ENCODE data around the gene BICDL2.

The BICDL2 gene

GRCh38 chr16:3010510-3010909, 26.2 kb downstream of the BICDL2 start:
- no peak for DNase-seq (ENCODE audit: low spot score)

- DNase-seq (ENCODE audit: low spot score), result no peak
Measured at GRCh38 chr16:3009568-3010390, 27.0 kb downstream of the BICDL2 start.

- DNase-seq (ENCODE audit: low spot score), result no peak
Measured at GRCh38 chr16:3008690-3009037, 28.1 kb downstream of the BICDL2 start.

GRCh38 chr16:3007957-3008689, 28.6 kb downstream of the BICDL2 start:
- no peak for DNase-seq (ENCODE audit: low spot score)

DNA sequence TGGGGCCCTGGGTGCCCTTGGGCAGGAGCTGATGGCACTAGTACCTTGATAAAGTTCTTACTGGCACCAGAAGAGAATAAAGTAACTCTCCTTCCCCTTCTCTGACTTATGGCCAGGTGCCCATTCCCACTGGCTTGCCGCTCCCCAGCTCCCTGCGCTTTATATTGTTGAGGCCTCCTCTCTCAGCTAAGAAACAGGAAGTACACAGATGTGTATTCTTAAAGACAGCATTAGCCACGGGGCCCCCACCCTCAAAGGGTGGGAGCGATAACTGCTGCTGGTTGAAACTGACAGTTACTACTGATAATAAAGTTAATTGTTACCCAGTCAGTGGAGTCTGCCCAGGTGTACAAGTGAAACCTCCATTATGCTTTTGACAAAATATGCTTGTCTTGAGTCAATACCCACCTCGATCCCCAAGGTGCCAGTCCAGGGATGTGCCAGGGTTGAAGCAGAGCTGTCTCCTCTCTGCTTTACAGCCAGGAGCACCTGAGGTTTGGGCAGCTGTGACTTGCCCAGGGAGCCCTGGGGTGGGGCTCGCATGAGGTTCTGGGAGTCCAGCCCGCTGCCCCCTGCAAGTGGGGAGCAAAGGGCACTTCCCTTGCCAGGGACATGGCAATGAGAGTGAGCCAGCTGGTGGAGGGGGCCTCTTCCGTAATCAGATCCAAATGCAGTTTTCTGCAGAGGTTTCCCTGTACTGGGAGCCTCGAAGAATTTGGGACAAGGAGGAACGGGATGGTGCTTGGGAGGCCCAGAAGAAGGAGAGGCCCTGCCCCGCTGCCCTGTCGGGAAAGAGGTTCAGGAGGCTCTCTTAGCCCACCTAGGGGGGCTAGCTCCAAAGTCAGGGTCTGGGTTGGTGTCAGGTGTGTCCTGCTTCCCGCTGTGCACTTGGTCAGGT, 29.4 kb downstream of the BICDL2 start:
- no peak for DNase-seq (ENCODE audit: low spot score)

- DNase-seq (ENCODE audit: low spot score), result no peak
Measured at GRCh38 chr16:3004781-3005284, 31.9 kb downstream of the BICDL2 start.

- DNase-seq (ENCODE audit: low spot score), result no peak
Measured at GRCh38 chr16:3004319-3004718, 32.4 kb downstream of the BICDL2 start.

DNA sequence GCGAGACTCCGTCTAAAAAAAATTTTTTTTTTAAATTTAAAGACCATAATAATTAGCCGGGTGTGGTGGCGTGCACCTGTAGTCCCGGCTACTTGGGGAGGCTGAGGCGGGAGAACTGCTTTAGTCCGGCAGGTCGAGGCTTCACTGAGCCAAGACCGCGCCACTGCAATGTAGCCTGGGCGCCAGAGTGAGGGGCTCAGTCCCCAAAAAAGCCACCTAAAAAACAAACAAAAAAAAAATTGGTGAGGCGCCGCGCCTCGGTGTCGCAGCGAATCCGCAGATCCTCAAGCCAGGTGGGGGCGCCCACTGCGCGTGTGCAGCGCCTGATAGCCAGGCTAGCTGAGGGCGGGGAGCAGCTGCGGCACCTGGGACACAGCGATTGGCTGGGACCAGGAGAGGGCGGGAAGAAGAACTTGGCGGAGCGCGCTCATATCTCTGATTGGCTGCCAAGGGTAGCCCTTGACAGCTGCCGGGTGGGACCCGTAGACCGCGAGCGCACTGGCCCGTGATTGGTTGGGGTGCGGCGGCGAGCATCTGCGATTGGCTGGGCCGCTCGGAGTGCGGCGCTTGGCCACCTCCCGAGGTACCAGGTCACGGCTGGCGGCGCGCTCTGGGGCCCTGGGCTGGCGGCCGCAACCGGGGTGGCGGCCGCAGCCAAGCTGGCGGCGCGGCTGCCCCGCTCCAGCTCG, 33.0 kb downstream of the BICDL2 start:
- peak; percentile 99 for DNase-seq (ENCODE audit: low spot score)

- DNase-seq (ENCODE audit: low spot score), result no peak
Measured at GRCh38 chr16:3001316-3001715, 35.4 kb downstream of the BICDL2 start.

GRCh38 chr16:3000540-3000939, 36.2 kb downstream of the BICDL2 start:
- DNase-seq (ENCODE audit: low spot score), result no peak

DNA sequence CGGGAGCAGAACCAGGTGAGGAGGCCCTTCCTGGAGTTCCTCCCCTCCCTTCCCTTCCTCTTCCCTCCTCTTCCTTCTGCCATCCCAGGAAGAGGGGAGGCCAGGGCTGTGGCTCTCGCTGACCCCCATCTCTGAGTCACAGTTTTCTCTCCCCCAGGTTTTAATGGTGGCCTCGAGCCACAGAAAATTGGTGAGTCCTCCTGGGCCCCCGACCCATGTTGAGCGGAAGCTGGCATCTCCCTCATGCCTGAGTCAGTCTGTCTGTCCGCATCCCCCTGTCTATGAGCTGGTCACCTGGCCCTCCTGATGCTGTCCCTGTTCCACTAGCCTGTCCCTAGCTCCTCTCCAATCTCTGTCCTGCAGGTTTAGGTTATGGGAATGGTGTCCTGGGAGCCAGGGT, 36.8 kb downstream of the BICDL2 start:
- no peak for DNase-seq (ENCODE audit: low spot score)

GRCh38 chr16:2996298-2996697, 40.4 kb downstream of the BICDL2 start:
- no peak for DNase-seq (ENCODE audit: low spot score)

DNA sequence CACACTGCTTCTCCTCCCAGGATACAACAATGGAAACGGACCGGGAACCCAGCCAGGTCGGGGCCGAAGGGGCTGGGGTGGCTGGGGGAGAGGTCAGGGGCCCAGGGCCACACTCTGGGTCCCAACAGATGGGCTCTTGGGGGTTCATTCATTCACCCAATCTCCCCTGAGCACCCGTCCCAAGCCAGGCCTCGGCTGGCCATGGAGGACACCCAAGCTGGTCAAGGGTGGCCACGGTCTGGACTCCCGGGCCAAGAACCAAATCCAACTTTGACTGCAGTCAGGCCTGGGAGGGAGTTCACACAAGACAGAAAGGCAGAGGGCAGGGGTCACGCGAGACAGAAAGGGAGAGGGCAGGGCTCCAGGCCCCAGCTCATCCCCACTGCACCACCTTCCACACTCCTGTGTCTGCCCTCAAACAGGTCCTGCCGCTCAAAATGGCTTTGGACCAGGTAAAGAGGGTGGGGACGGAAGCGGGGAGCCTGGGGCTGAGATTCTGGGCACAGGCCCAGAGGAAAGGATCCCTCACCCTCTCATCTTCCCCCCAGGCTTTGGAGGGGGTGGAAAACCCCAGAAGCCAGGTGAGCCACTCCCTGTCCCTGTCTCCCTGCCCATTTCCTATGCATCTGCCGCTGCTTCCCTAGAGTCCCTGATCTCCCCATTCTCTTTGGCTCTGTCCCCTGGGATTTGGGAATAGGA, 44.2 kb downstream of the BICDL2 start:
- no peak for DNase-seq (ENCODE audit: low spot score)

DNA sequence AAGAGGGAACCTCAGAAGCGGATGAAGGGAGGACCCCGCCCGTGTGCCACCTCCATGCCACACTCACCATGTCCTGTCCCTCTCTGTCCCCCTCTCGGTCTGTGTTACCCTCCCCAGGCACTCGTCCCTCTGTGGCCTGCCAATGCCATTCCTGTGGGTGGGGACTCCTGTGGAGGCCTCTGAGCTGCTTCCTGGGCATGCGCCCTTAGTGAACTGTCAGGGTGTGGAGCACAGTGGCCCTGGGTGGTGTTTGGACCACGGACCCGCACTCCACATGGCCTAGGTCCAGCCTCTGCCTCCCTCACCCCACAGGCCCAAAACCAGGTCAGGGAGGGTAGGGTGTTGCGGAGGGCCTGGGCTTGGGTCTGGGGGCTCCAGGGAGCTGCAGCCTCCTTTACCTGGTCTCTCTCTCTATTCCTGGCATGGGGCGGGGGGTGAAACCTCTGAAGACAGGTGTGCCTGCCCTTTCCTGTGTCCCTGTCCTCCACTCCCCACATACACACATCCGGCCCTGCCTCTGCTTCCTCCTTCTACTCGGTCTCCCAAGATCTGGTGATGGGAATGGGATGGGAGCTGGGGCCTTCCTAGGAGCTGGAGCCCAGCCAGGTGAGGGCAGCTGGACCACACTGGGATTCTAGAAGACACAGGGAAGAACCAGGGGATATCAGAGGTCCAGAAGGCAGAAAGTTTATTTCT, 45.0 kb downstream of the BICDL2 start:
- DNase-seq (ENCODE audit: low spot score), result no peak

DNA sequence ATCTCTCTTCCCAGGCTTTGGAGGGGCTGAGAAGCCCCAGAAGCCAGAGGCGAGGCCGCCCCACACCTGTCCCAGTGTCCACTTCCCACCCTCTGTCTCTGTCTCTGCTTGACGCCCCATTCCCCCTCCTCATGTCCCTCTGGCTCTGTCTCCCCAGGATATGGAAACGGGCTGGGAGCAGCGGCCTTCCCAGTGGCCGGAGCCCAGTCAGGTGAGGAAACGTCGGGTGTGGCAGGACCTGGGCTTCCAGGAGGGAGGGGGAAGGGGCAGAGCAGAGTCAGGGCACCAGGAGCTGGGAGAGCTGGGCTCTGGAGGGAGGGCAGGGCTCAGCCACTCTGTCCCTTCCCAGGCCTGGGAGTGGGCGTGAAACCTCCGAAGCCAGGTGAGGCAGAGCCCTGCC, 45.9 kb downstream of the BICDL2 start:
- no peak for DNase-seq (ENCODE audit: low spot score)

- DNase-seq (ENCODE audit: low spot score), result no peak
Measured at GRCh38 chr16:2988590-2989099, 48.1 kb downstream of the BICDL2 start.

GRCh38 chr16:2987833-2988232, 48.9 kb downstream of the BICDL2 start:
- no peak for DNase-seq (ENCODE audit: low spot score)

DNA sequence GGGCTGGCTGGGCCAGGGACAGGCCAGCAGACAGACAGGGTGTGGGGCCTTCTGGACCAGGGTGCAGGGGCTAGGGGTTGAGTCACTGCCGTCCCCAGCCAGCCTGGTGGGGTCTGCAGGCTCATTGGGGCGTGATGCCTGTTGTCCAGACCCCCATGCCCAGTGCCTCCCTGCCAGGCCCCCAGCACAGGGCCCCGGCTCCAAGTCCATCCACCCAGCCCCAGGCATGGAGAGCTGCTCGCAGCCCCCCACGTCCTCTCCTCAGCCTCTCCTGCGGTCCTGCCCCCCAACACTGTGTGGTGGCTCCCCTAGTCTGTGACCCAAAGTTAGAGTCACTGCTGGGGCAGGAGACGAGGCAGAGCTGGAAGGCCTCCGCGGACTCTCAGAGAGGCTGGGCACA, 49.5 kb downstream of the BICDL2 start:
- DNase-seq (ENCODE audit: low spot score), result no peak

DNA sequence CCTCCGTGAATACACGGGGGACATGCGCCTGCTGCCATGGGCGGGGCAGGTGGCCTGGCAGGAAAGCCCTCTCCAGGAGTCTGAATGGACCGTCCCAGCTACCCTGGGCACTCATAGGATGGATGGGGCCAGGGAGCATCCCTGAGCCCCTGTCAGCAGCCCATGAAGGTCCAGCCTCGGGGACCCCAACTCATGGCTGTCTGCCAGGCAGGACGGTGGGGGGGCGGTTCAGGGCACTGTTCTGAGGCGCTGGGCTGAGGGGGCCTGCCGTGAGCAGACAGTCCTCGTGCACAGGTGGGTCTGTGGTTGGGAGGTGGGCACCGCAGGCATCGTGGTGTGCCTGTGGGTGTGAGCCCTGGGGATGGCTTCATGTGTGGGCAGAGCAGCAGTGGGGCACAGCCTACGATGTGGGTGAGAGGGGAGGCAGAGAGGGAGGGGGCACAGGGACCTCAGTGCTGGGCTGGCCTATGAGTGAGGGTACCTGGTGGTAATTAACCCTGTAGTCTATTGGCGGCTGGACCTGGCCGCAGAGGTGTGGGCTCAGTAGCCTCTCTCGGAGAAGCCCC, 50.0 kb downstream of the BICDL2 start:
- no peak for DNase-seq (ENCODE audit: low spot score)

DNA sequence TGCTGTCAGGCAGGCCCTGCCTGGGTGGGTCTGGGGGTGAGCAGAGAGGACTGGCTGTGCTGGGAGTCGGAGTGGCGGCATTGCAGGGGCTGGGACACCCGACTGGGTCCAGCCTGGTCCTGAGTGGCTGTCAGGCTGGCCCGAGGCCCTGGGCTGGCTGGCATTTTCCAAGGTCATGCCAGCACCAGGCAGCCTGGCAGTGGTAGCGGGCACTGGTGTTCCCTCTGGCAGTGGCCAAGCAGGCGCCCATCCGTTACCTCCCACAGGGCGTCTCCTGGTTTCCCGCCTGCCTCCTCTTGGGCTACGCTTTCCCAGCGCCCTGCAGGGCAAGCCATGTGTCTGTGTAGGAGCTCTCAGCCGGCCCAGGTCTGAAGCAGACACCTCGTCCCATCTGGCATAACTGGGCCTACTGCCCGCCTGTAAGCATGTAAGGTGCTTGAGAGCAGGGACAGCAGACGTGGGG, 50.8 kb downstream of the BICDL2 start:
- DNase-seq (ENCODE audit: low spot score), result no peak
